H9 (cell line): ENCODE measurements around the gene PDE5A. TPM values are rescaled to one million over a fixed set of nuclear protein-coding genes. Genes with fewer than 3 reads are reported as not detected.

Experiments
- DNase-seq: peaks from one replicate; pipeline ENCODE4 v3.0.0-alpha.2; 2017
- H2AFZ ChIP-seq: one replicate; pipeline ENCODE4 v1.6.1; 2013; ENCODE audit warnings: mild to moderate bottlenecking, low read length, control low read depth, moderate library complexity
- H2AK5ac ChIP-seq: 2 replicates; pipeline ENCODE4 v1.6.1; 2013; ENCODE audit warnings: low read length, control low read depth, mixed read lengths; ENCODE audit not compliant: insufficient read length
- H2BK120ac ChIP-seq: one replicate; pipeline ENCODE4 v1.6.1; 2013; ENCODE audit warnings: low read depth, mild to moderate bottlenecking, low read length, control low read depth, inconsistent platforms; ENCODE audit not compliant: poor library complexity, severe bottlenecking
- H2BK12ac ChIP-seq: 2 replicates; pipeline ENCODE4 v1.6.1; 2013; ENCODE audit warnings: low read length, control low read depth, mixed read lengths, low read depth; ENCODE audit not compliant: insufficient read length
- H2BK15ac ChIP-seq: 2 replicates; pipeline ENCODE4 v1.6.1; 2013; ENCODE audit warnings: low read depth, low read length, control low read depth
- H2BK20ac ChIP-seq: one replicate; pipeline ENCODE4 v1.6.1; 2013; ENCODE audit warnings: low read depth, mild to moderate bottlenecking, low read length, control low read depth, inconsistent platforms; ENCODE audit not compliant: poor library complexity, severe bottlenecking
- H2BK5ac ChIP-seq: 2 replicates; pipeline ENCODE4 v1.6.1; 2013; ENCODE audit warnings: low read length, control low read depth, mixed read lengths; ENCODE audit not compliant: insufficient read length
- H3K14ac ChIP-seq: 2 replicates; pipeline ENCODE4 v1.6.1; 2013; ENCODE audit warnings: low read length, control low read depth; ENCODE audit not compliant: insufficient read depth
- H3K18ac ChIP-seq: 2 replicates; pipeline ENCODE4 v1.6.1; 2013; ENCODE audit warnings: low read depth, mild to moderate bottlenecking, mixed read lengths, low read length, control low read depth; ENCODE audit not compliant: insufficient read length
- H3K23ac ChIP-seq: 2 replicates; pipeline ENCODE4 v1.6.1; 2013; ENCODE audit warnings: low read length, control low read depth, mixed read lengths, low read depth; ENCODE audit not compliant: insufficient read length
- H3K23me2 ChIP-seq: 2 replicates; pipeline ENCODE4 v1.6.1; 2013; ENCODE audit warnings: low read depth, mild to moderate bottlenecking, mixed read lengths, low read length, control low read depth; ENCODE audit not compliant: insufficient read length, poor library complexity, severe bottlenecking
- H3K27ac ChIP-seq: 2 replicates; pipeline ENCODE4 v1.5.1; 2013; ENCODE audit warnings: low read length, control low read depth, mixed read lengths, low read depth; ENCODE audit not compliant: insufficient read length
- H3K27me3 ChIP-seq: 2 replicates; pipeline ENCODE4 v1.6.1; 2013; ENCODE audit warnings: low read length, control low read depth, inconsistent platforms; ENCODE audit not compliant: insufficient read depth
- H3K4ac ChIP-seq: 2 replicates; pipeline ENCODE4 v1.6.1; 2013; ENCODE audit warnings: low read depth, mild to moderate bottlenecking, control low read depth, inconsistent platforms, low read length, moderate library complexity
- H3K4me1 ChIP-seq: 2 replicates; pipeline ENCODE4 v1.6.1; 2013; ENCODE audit warnings: low read length, control low read depth, inconsistent platforms; ENCODE audit not compliant: insufficient read depth
- H3K4me2 ChIP-seq: 2 replicates; pipeline ENCODE4 v1.6.1; 2013; ENCODE audit warnings: low read length, control low read depth, mixed read lengths; ENCODE audit not compliant: insufficient read length, insufficient read depth
- H3K56ac ChIP-seq: 2 replicates; pipeline ENCODE4 v1.6.1; 2013; ENCODE audit warnings: low read depth, mild to moderate bottlenecking, mixed read lengths, low read length, control low read depth; ENCODE audit not compliant: insufficient read length
- H3K79me1 ChIP-seq: 2 replicates; pipeline ENCODE4 v1.6.1; 2013; ENCODE audit warnings: low read depth, mild to moderate bottlenecking, moderate library complexity, low read length, control low read depth, inconsistent platforms; ENCODE audit not compliant: insufficient read depth, poor library complexity, severe bottlenecking
- H3K79me2 ChIP-seq: 2 replicates; pipeline ENCODE4 v1.6.1; 2013; ENCODE audit warnings: low read length, control low read depth, inconsistent platforms; ENCODE audit not compliant: insufficient read depth
- H3K9ac ChIP-seq: 2 replicates; pipeline ENCODE4 v1.6.1; 2013; ENCODE audit warnings: low read length, control low read depth, mixed read lengths; ENCODE audit not compliant: insufficient read length; ENCODE audit errors: extremely low read depth
- H3K9me3 ChIP-seq: one replicate; pipeline ENCODE4 v1.6.1; 2013; ENCODE audit warnings: low read depth, low read length, inconsistent platforms; ENCODE audit not compliant: control insufficient read depth
- H3T11ph ChIP-seq: one replicate; pipeline ENCODE4 v1.6.1; 2013; ENCODE audit warnings: mild to moderate bottlenecking, low read length, control low read depth, inconsistent platforms
- H4K20me1 ChIP-seq: one replicate; pipeline ENCODE4 v1.6.1; 2013; ENCODE audit not compliant: control insufficient read depth, insufficient read length, insufficient read depth
- H4K5ac ChIP-seq: 2 replicates; pipeline ENCODE4 v1.6.1; 2013; ENCODE audit warnings: low read depth, mild to moderate bottlenecking, mixed read lengths, low read length, control low read depth; ENCODE audit not compliant: insufficient read length
- H4K8ac ChIP-seq: replicated peaks from 2 replicates; pipeline ENCODE4 v1.6.1; 2013; ENCODE audit warnings: low read length, control low read depth, mixed read lengths, low read depth; ENCODE audit not compliant: insufficient read length
- H4K91ac ChIP-seq: 2 replicates; pipeline ENCODE4 v1.6.1; 2013; ENCODE audit warnings: low read depth, mild to moderate bottlenecking, moderate library complexity, mixed read lengths, low read length, control low read depth; ENCODE audit not compliant: insufficient read length
- H3K27ac Mint-ChIP-seq, 3 experiments: 2 replicates in 2 of 3; 3 replicates in 1 of 3; pipeline ENCODE4 v1.8.0; 2020 to 2021; ENCODE audit warnings: mixed read lengths in 3 of 3, mild to moderate bottlenecking in 1 of 3, moderate library complexity in 1 of 3
- H3K27me3 Mint-ChIP-seq: 2 replicates; pipeline ENCODE4 v1.8.0; 2021; ENCODE audit warnings: low read depth, mild to moderate bottlenecking, moderate library complexity, mixed read lengths
- H3K36me3 Mint-ChIP-seq, 3 experiments: 2 replicates in 2 of 3; 3 replicates in 1 of 3; pipeline ENCODE4 v1.8.0; 2020 to 2021; ENCODE audit warnings: low read depth in 3 of 3, mixed read lengths in 3 of 3; ENCODE audit not compliant: insufficient read depth in 1 of 3
- H3K4me1 Mint-ChIP-seq, 2 experiments: 2 replicates each; pipeline ENCODE4 v1.8.0; 2020; ENCODE audit warnings: mixed read lengths in 2 of 2
- H3K4me3 Mint-ChIP-seq, 2 experiments: 2 replicates in 1 of 2; 3 replicates in 1 of 2; pipeline ENCODE4 v1.8.0; 2020 to 2021; ENCODE audit warnings: mild to moderate bottlenecking in 2 of 2, mixed read lengths in 2 of 2, moderate library complexity in 1 of 2
- H3K9me3 Mint-ChIP-seq, 2 experiments: 2 replicates in 1 of 2; 3 replicates in 1 of 2; pipeline ENCODE4 v1.8.0; 2020; ENCODE audit warnings: mild to moderate bottlenecking in 2 of 2, mixed read lengths in 2 of 2, moderate library complexity in 1 of 2
- CTCF ChIP-seq: fragments of 200-600 bp; sonication (generic); conservative IDR thresholded peaks from 3 replicates; pipeline ENCODE4 v1.8.0; 2021; ENCODE audit warnings: antibody characterized with exemption, mild to moderate bottlenecking
- WGBS: extraction: QIAGEN DNeasy Blood & Tissue Kit; methylation state at CpG from one replicate; pipeline ENCODE4 v1.1.7; 2013; ENCODE audit warnings: missing lambda C conversion rate, low lambda C conversion rate, mixed read lengths; ENCODE audit not compliant: insufficient read length; ENCODE audit errors: extremely low coverage; 5-methylcytosine and 5-hydroxymethylcytosine counted together
- total RNA-seq: library from RNA; stranded (reverse); gene quantifications from 2 replicates; pipeline ENCODE4 v1.2.1, GENCODE V29; 2021

The PDE5A gene
- total RNA-seq, 1 experiment from 2014 or later = 15.7 TPM

- H4K91ac ChIP-seq = no peak overlapping the region
- no peak overlapping the region for H3T11ph ChIP-seq
- no peak overlapping the region for H2BK5ac ChIP-seq
- DNase-seq = no peak
- no peaks in the 10 kb centered on the region for H3K9me3 ChIP-seq
- no peaks in the 10 kb centered on the region for H3K27me3 ChIP-seq
- no peak overlapping the region for H2AK5ac ChIP-seq
- no CpG with 5 or more reads among the region's 3 CpGs for WGBS
- H3K4me2 ChIP-seq = no peak overlapping the region
- H3K23me2 ChIP-seq = no peaks in the 10 kb centered on the region
- H2BK15ac ChIP-seq = no peak overlapping the region
- H3K9me3 Mint-ChIP-seq = no peaks in the 10 kb centered on the region
- no peak overlapping the region for H3K27ac ChIP-seq
- no peak overlapping the region for H3K18ac ChIP-seq
- H3K9ac ChIP-seq = no peak overlapping the region
- H4K8ac ChIP-seq = no peak overlapping the region
- no peak overlapping the region for H2BK20ac ChIP-seq
- H4K5ac ChIP-seq = no peak overlapping the region
- H3K79me2 ChIP-seq = no peaks in the 10 kb centered on the region
- no peak for TF ChIP-seq CTCF
- no peak overlapping the region for H2AFZ ChIP-seq
- no peaks in the 10 kb centered on the region for H4K20me1 ChIP-seq
- H2BK120ac ChIP-seq = no peak overlapping the region
- H3K36me3 Mint-ChIP-seq = no peaks in the 10 kb centered on the region; a peak in 1 of 7 replicates
- H3K79me1 ChIP-seq = no peaks in the 10 kb centered on the region
- H3K23ac ChIP-seq = no peak overlapping the region
- no peak overlapping the region for H3K56ac ChIP-seq
- H3K14ac ChIP-seq = no peak overlapping the region
- no peak overlapping the region for H3K4me3 Mint-ChIP-seq
- no peak overlapping the region for H3K4ac ChIP-seq
- H3K4me1 ChIP-seq = no peaks in the 10 kb centered on the region; the same call in 1 of the 2 replicates
- no peaks in the 10 kb centered on the region for H3K27me3 Mint-ChIP-seq
- peaks cover 14% of the 10 kb centered on the region in 2 experiments for H3K4me1 Mint-ChIP-seq
- H3K27ac Mint-ChIP-seq = no peak overlapping the region
- no peak overlapping the region for H2BK12ac ChIP-seq
These were observed 47.5 kb upstream of the PDE5A start for GRCh38 chr4:119676101-119676500.
